AG08396 (cell line): ENCODE measurements around the gene CLPX.
"Not testable (repeated sequence)": the region's sequence is repeated elsewhere in the genome, so short reads cannot be mapped to it uniquely, and the experiment has no call there.

Source experiments
- DNase-seq: peaks from one replicate; pipeline ENCODE4 v3.0.0; 2012; ENCODE audit warnings: low spot score, mixed read lengths

The CLPX gene

DNA sequence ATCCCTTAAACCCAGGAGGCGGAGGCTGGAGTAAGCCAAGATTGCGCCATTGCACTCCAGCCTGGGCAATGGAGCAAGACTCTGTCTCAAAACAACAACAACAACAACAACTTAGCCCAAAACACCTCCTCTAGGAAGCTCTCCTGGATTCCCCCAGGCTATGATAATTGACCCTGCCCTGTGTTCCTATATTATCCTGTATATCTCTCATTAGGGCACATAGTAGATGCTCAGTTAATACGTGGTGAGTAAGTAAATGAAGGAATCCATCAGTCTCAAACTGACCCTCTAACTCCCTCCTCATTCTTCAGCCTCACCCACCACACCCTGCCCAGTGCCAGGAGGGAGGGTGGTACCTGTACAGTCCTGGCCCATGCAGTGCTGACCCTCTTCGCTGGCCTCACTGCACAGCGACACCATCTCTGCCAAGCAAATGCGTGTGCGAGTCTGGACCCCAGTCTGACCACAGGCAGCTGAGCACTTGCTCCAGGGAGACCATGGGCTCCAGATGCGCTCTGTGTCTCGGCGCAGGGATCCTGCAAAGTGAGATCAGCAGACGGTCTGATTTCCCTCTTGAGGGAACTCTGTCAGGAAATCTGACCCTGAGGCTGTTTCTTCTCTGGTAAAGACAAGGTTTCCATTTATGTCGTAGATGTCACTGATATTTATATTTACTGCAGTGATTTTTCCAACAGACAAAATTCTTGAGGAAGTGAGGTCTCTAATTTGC lies 20.0 kb upstream of the CLPX start:
- DNase-seq = no peak

DNA sequence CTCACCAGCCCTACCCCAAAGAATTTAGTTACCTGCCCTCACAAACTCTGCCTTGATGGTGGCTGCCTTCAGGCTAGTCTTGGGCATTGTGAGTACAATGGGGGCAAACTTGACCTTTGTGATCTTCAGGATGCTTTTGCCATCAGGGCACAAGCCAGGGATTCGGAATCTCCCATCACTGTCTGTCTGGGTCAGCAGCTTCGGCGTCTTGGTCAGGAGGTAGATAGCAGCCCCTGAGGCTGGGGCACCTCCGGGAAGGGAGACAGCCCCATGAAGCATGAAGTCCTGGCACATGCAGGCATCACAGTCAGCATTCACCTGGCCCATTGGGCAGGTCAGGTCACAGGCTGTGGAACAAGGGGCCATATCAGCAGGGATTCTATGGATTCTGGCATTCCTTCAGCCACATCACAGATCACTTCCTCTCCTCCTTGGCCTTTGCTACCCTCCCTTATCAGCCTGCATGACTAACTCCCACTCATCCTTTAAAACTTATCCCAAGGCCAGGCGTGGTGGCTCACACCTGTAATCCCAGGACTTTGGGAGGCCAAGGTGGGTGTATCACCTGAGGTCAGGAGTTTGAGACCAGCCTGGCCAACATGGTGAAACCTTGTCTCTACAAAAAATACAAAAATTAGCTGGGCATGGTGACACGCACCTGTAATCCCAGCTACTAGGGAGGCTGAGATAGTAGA lies 19.2 kb upstream of the CLPX start:
- no peak for DNase-seq

DNA sequence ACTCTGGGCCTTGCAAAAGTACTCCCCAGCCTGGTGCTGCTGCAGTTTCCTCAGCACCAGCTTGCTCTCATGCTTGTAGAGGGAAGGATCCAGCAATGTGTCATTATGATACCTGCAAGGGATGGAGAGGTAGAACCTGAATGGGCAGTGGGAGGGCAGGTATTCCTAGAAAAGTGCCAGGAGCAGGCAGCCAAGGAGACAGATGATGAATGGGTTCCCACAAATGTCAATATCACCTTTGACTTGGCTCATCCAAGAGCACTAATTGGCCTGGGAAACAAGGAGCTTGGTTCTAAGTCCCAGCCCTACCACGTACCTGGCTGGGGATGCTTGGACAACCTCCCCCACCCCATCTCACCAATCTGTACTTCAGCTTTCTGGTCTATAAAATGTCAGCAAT lies 16.8 kb upstream of the CLPX start:
- DNase-seq = no peak

DNA sequence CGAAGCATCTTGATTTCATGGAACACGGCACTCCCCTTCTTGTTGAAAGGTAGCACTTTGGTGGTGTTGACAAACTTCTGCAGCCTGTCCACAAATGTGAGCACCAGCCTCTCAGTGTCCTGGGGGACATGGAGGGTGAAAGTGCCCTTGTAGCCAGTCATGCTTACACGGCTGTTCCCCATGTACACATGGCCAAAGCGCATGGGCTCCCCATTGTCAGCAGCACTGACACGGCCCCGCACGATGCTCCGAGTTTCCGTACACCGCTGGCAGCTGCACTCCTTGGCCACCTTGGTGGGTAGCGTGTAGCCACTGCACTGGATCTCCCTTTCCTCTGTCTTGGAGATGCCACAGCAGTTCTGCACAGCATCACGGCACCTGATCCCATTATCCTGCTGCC lies 13.4 kb upstream of the CLPX start:
- no peak for DNase-seq

DNA sequence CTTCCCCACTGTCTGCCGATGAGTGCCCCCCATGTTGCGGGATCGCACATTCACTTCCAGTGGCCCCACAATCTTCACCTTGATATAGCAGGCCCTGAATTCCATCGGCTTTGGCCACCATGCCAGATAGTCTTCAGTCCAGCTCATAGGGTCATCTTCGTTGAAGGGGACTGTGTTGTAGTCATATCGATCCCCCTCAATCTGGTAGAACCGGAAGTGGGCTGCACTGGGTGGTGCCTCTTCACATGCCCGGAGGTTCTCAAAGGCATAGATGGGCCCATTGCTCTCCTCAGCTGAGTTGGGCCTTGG lies 12.1 kb upstream of the CLPX start:
- no peak for DNase-seq

DNA sequence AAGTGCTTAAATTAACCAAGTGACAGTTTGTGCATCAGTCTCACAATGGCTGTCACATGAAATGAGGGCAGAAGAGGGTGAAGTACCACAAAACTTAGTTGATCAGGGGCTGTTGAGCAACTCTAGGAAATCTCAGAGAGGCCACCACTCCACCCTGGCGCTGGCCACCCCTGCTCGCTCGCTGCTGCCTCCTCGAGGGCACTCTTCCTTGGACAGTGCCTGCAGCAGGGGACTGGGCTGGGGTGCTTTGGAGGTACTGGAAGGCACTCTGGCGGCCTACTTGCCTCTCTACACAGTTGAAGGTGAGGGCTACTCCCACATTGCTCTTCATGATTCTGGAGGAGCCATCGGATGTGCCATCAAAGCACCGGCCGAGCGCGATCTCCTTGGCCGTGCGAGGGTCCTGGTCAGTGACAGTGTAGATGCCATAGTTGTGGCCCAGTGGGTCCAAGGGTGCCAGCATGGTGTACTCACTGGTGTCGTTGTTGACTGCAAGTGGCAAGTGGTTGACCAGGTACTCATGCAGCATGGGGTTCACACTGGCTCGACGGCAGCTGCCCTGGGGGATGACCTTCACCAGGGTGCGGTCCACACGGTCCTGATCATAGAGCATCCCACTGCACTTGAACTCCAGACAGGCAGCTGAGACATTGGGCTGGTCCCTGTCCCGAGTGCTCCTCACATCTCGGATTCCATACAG lies 11.6 kb upstream of the CLPX start:
- no peak for DNase-seq

DNA sequence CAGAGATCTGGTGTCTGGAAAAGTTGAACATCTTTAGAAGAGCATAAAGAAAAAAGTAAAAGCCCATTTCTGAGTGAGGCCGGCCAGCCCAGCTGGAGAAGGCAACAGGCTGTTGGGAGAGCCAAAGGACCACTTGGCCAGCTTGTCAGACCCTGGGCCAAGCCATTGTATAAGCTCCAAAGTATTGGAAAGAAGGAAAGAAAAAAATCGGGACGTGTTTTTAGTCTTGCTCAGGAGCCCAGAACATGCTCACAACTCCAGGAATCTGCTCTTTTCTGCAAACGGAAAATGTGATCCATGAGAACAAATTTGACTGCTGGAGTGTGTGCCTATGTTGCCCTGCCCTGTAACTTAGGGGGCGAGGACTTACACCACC lies 10.4 kb upstream of the CLPX start:
- no peak for DNase-seq

DNA sequence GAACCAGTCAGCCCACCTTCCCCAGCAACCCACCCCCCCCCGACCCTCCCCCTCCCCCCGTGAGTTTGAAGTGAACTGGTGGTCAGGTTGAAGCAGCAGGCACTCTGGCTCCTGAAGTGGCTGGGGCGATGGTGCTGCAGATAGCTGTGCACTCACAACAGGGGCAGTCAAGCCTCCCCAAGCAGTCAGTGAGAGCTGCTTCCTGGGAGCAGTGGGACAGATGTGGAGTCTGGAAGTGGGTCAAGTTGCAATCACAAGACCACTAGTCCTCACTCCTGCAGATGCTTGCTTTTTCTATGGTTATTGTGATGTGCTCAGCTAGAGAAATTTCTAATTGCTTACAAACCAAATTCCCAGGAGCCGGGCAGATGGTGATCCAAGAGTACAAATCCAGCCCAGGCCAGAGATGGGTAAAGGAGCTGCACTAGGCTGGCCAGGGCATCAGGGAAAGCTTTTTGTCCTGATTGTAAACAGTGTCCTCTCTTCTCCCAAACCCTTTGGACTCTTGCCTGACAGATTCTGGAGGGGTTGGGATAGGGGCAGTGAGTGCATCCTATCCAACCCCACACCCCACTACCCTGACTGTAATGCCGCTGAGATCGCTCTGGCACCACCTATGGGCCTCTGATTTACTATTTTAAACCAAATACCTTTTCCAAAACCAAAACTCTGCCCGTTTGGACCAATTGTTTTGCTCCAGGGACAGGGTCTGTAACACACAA lies 9.8 kb upstream of the CLPX start:
- DNase-seq = no peak

DNA sequence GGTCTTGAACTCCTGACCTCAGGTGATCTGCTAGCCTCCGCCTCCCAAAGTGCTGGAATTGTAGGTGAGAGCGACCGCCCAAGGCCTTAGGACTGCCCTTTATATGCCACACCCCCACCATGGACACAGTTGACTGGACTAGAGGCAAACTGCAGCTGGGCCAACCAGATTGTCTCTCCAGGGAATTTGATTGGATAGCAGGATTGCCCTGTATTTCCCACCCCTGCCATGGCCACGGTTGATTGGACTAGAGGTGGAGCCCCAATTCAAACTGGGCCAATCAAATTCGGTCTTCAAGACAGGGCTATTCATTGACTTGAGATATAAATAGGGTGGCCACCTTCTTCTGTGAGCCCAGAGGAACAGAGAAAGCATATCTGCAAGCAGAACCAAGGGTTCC lies 6.9 kb upstream of the CLPX start:
- no peak for DNase-seq

DNA sequence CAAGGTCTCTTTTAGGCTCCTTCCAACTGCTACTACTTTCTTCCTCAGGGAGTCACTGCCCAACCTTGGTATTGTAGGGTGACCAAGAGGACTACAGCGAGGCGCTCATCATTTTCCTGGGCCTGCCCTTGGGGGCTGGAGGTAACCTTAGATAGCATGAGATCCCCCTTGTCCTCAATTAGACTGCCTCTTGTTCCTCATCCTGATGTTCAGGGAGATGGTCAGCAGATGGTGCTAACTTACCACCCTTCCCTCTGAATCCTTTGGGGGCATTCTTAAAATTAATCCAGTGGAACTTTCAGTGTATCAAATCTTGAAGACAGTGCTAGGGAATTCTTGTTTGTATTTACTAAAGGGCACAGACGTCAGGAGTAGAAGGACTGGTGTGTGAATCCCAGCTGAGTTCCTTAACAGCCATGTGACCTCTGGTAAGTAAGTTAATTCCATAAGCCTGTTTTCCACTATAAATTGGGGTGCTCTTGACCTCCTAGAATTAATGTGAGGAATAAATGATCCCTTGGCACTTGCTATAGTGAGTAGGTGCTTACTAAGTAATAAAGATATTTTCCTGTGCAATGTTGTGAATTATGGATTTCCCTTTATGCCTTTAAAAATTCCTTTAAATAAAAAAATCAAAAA lies 4.1 kb upstream of the CLPX start:
- DNase-seq = peak; percentile 62

DNA sequence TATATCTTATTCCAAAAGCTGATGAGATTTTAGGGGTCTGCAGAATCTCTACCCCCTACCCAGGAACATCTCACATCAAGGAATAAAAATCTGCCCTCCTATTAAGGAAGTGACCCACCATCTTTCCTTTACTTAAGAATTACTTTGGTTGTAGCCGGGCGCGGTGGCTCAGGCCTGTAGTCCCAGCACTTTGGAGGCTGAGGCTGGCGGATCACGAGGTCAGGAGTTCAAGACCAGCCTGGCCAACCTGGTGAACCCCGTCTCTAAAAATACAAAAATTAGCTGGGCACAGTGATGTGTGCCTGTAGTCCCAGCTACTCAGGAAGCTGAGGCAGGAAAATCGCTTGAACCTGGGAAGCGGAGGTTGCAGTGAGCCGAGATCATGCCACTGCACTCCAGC lies 3.3 kb upstream of the CLPX start:
- DNase-seq = not testable (repeated sequence)

DNA sequence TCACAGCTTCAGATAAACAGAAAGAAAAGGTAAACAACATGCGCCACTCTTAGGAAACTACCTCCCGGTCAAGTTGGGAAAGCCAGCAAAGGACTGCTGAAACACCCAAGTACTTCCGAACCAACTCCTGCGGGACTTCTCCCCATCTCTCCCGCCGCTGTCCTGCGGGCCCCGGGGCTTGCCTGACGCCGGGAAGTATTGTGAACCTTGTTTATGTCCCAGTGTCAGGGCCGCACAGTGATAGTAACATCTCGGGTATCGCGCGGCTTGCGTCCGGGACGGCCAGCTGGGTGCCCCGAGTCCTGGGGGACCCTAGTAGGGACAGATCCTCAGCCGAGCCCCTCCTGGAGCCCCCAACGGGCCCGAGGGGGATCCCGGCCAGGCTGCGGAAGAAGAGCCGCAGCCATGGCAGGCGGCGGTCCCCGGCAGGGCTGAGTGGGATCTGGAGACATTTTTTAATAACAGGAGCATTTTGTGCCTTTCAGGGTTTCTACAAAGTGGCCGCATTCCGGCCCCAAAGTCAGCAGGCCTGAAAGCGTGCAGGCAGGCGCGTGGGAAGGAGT lies 756 bp downstream of the CLPX start:
- DNase-seq = peak; percentile 59

DNA sequence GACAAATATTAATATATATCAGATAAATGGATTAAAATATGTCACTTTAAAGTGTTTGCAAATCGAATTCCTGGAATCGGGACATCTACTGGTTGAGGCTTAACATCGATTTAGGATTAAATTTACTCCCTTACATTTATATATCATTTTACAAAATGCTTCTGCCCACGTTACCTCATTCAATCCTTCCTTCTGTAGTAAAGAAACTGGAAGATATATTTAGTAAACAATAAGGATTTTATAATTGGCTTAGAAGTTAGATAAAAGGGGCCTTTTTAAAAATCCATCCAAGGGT lies 1.3 kb downstream of the CLPX start:
- DNase-seq = no peak

DNA sequence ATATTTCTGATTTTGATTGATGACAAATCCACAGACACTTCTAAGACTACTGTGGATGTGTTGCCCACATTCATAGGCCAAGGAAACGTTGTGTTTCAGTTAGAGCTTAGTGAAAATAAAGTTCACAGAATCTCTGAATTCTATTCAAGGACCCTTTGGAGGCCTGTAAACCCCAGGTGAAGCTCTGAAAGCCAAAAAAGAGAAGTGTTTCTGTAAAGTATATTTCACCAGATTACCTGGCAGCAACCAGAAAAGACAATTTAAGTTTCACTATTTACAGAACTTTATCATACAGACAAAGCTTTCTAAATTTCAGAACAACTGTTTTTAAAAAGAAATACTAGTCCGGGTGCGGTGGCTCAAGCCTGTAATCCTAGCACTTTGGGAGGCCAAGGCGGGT lies 2.6 kb downstream of the CLPX start:
- no peak for DNase-seq

DNA sequence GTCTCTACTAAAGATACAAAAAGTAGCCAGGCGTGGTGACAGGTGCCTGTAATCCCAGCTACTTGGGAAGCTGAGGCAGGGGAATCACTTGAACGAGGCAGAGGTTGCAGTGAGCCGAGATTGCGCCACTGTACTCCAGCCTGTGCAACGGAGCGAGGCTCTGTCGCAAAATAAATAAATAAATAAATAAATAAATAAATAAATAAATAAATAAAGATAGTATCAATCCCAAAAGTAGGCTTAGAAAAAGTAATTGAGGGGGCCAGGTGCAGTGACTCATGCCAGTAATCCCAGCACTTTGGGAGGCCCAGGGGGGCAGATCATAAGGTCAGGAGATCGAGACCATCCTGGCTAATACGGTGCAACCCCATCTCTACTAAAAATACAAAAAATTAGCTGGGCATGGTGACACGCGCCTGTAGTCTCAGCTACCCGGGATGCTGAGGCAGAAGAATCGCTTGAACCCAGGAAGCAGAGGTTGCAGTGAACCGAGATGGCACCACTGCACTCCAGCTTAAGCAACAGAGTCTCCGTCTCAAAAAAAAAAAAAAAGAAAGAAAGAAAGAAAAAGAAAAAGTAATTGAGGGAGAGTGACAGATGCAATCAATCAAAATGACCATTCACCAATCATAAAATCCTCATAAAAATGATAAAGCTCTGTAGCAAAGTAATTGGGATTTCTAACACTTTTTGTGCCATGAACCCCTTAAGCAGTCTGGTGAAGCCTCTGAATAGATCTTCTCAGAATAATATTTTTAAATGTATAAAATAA lies 3.4 kb downstream of the CLPX start:
- not testable (repeated sequence) for DNase-seq

DNA sequence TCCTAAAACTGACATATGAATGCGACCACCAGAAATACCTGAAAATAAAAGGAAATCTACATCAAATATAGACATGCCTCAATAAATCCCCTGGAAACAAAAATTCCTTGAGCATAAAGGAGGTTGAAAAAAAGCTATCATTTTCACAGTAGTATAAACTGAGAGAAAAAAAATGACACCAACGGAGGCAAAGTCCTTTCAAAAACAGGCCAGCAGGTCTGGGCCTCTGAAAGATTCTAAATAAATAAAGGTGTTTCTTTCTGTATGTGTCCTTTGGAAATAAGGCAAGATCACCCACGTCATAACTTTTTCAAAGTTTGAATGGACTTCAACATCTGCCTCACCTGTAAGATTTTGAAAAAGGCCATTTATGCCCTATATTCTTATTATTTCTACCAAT lies 5.0 kb downstream of the CLPX start:
- no peak for DNase-seq

DNA sequence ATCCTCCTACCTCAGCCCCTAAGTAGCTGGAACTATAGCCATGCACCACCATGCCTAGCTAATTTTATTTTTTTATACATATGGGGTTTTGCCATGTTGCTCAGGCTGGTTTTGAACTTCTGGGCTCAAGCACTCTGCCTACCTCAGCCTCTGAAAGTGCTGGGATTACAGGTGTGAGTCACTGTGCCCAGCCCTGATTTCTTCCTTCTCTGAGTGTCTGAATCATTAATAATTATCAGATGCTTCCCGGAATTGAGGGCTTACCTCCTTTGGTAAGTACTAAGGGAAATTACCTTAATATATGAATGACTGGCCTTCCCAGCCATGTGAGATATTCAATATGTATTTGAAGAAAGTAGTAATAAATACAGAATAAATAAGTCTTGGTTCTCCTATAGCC lies 7.2 kb downstream of the CLPX start:
- no peak for DNase-seq

DNA sequence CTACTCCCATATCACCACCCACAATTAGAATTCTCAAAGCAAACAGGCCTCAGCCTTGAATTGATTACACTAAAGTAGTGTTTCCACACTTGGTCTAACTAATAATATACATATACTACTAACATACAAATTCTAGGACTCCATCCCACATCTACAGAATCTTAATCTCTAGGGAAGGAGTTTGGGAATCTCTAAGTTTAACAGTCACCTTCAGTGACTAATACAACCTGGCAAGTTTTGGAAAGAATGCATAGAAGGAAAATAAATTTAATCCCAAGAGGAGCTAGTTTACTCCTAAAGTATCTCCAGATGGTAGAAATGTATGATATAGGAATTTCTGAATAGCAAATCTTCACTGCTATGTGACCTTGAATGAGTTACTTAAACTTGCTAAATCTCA lies 9.1 kb downstream of the CLPX start:
- no peak for DNase-seq

DNA sequence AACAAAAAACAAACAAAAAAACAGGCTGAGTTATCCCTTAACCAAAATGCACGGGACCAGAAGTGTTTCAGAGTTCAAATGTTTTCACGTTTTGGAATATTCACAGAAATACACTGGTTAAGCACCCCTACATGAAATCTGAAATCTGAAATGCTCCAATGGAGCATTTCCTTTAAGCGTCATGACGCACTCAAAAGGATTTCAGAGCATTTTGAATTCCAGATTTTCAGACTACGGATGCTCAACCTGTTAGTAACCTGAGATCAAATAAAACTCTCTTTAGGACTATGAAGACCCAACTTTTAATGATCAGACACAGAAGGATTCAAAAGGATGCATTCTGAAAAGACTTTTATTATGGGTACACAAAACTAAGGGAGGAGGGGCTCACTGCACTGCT lies 9.6 kb downstream of the CLPX start:
- no peak for DNase-seq

DNA sequence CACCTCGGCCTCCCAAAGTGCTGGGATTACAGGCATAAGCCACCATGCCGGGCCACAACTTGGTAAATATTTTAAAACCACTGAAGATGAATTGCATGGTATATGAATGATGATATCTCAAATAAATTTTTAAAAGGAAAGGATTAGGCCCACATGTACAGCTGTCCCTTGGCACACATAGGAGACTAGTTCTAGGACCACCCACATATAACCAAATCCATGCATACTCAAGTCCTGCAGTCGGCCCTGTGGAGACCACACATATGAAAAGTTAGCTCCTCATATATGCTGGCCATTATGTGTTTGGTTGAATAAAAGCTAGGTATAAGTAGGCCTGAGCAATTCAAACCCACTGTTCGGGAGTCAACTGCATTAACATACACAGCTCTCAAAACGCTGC lies 10.6 kb downstream of the CLPX start:
- no peak for DNase-seq

DNA sequence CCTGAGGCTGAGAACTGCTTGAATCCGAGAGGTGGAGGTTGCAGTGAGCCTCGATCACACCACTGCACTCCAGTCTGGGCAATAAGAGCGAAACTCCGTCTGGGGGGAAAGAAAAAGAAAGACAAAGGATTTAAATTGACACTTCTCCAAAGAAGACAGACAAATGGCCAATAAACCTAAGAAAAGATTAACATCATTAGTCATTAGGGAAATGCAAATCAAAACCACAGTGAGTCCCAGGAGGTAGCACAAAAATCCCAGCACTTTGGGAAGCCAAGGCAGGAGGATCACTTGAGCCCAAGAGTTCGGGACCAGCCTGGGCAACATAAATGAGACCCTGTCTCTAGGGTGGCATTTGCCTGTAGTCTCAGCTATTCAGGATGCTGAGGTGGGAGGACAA lies 12.6 kb downstream of the CLPX start:
- no peak for DNase-seq

DNA sequence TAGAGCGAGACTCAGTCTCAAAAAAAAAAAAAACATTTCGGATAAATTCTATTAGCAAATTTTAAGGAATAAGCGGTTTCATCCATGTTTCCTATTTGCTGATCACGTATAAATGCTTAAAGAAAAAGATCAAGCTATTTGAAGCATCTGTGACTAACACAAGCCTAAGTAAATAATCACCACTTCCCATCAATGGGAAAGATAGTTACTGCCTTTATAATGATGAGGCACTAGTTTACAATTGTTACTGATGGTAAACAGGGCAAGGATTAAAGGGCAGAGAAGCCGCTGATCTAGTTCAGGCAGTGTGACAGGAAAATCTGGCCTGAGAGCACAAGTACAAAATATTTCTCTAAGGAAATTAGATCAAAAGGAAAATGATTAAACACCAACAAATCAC lies 13.7 kb downstream of the CLPX start:
- no peak for DNase-seq
